ENCODE measurements around the gene CSNK1D. TPM values are rescaled to one million over a fixed set of nuclear protein-coding genes. Genes with fewer than 3 reads are reported as not detected.

Gene CSNK1D
- polyA plus RNA-seq, 1 donor from 2014 or later: 29.9 TPM

DNA sequence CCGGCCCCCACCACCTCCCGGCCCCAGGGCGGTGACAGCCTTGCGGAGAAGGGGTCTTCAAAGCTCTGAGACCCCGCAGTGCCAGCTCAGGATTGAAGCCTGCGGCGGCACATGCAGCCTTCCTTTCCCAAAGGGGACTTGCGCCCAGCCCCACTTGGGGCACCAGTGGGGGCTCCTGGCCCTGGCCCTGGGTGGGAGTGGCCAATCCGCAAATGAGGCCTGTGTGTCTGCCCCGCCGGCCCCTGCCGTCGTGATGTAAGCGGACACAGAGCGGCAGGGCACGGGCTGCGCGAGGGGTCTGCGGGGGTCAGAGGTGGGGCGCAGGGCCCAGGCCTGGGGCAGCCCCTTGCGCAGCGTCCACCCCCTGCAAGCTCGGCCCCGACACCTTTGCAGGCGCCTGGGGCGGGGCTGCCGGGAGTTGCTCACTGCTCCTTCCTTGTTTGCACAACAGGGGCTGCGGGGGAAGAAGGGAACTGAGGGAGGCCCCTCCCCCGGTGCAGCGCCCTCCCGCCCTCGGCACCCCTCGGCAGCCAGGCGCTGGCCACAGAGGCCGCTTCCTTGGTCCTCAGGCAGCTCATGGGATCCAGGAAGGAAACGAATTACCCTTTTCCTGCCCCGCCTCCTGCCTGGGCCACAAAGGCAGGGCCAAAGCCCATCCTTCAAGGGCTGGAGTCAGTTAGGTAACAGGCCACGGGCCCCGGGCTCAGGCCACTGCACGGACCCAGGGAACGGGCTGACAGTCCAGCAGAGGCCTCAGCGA lies 41.8 kb downstream of the CSNK1D start:
- Histone ChIP-seq H3K4me3 (ENCODE audit: low read length) (no peak overlapping the region), H3K27me3 (ENCODE audit: insufficient read depth, low read depth, low read length) (peaks cover 45% of the 10 kb centered on the region), H3K4me2 (ENCODE audit: low read length) (no peak overlapping the region), H3K27ac (ENCODE audit: low read length) (no peak overlapping the region), H3K9me2 (ENCODE audit: insufficient read depth, low read length) (no peaks in the 10 kb centered on the region), H3K36me3 (ENCODE audit: insufficient read depth, low read length) (no peaks in the 10 kb centered on the region), H3F3A (ENCODE audit: insufficient read depth, low read length, poor library complexity, severe bottlenecking) (no peaks in the 10 kb centered on the region), H2AFZ (ENCODE audit: low read depth, low read length) (no peak overlapping the region), H3K79me2 (replicated peaks; ENCODE audit: insufficient read depth, low read length) (no peaks in the 10 kb centered on the region), H3K9ac (ENCODE audit: low read length) (no peak overlapping the region), H4K20me1 (ENCODE audit: insufficient read depth) (no peaks in the 10 kb centered on the region), H3K9me3 (ENCODE audit: low read length) (no peaks in the 10 kb centered on the region)
- TF ChIP-seq POLR2AphosphoS5 (IDR thresholded peaks at IDR 0.05) (no peak), MXI1 (conservative IDR thresholded peaks at IDR 0.05; ENCODE audit: poor library complexity, severe bottlenecking) (no peak), SMC3 (conservative IDR thresholded peaks at IDR 0.05; ENCODE audit: poor library complexity) (no peak), EP300 (conservative IDR thresholded peaks at IDR 0.05; ENCODE audit: poor library complexity, severe bottlenecking) (no peak), EZH2 (IDR thresholded peaks at IDR 0.05; ENCODE audit: borderline replicate concordance, insufficient read depth, low read length, poor library complexity, severe bottlenecking) (no peak), TAF1 (IDR thresholded peaks at IDR 0.05; ENCODE audit: low read depth) (no peak), RAD21 (conservative IDR thresholded peaks at IDR 0.05) (no peak)
- TF ChIP-seq, protein P1, sequence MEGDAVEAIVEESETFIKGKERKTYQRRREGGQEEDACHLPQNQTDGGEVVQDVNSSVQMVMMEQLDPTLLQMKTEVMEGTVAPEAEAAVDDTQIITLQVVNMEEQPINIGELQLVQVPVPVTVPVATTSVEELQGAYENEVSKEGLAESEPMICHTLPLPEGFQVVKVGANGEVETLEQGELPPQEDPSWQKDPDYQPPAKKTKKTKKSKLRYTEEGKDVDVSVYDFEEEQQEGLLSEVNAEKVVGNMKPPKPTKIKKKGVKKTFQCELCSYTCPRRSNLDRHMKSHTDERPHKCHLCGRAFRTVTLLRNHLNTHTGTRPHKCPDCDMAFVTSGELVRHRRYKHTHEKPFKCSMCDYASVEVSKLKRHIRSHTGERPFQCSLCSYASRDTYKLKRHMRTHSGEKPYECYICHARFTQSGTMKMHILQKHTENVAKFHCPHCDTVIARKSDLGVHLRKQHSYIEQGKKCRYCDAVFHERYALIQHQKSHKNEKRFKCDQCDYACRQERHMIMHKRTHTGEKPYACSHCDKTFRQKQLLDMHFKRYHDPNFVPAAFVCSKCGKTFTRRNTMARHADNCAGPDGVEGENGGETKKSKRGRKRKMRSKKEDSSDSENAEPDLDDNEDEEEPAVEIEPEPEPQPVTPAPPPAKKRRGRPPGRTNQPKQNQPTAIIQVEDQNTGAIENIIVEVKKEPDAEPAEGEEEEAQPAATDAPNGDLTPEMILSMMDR (IDR thresholded peaks at IDR 0.05; ENCODE audit: poor library complexity, severe bottlenecking): no peak
- TF ChIP-seq, protein P2, sequence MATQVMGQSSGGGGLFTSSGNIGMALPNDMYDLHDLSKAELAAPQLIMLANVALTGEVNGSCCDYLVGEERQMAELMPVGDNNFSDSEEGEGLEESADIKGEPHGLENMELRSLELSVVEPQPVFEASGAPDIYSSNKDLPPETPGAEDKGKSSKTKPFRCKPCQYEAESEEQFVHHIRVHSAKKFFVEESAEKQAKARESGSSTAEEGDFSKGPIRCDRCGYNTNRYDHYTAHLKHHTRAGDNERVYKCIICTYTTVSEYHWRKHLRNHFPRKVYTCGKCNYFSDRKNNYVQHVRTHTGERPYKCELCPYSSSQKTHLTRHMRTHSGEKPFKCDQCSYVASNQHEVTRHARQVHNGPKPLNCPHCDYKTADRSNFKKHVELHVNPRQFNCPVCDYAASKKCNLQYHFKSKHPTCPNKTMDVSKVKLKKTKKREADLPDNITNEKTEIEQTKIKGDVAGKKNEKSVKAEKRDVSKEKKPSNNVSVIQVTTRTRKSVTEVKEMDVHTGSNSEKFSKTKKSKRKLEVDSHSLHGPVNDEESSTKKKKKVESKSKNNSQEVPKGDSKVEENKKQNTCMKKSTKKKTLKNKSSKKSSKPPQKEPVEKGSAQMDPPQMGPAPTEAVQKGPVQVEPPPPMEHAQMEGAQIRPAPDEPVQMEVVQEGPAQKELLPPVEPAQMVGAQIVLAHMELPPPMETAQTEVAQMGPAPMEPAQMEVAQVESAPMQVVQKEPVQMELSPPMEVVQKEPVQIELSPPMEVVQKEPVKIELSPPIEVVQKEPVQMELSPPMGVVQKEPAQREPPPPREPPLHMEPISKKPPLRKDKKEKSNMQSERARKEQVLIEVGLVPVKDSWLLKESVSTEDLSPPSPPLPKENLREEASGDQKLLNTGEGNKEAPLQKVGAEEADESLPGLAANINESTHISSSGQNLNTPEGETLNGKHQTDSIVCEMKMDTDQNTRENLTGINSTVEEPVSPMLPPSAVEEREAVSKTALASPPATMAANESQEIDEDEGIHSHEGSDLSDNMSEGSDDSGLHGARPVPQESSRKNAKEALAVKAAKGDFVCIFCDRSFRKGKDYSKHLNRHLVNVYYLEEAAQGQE (IDR thresholded peaks at IDR 0.05; ENCODE audit: borderline replicate concordance): no peak

DNA sequence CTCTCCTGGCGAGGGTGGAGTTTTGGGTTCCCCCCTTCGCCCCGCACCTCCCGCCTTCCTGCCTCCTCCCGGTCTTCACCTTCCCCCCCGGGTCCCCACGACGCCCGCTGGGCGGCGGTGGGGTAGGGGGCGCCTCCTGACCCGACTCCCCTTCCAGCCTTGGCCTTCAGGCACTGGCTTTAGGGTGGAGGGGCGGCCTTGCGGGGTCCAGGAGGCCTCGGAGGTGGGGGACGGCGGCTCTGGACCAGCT lies 42.3 kb downstream of the CSNK1D start:
- TF ChIP-seq TAF1 (IDR thresholded peaks at IDR 0.05; ENCODE audit: low read depth) (no peak), RAD21 (conservative IDR thresholded peaks at IDR 0.05) (no peak)
- Histone ChIP-seq H3K79me2 (replicated peaks; ENCODE audit: insufficient read depth, low read length) (no peaks in the 10 kb centered on the region), H4K20me1 (ENCODE audit: insufficient read depth) (no peaks in the 10 kb centered on the region), H3K27ac (ENCODE audit: low read length) (no peak overlapping the region), H2AFZ (ENCODE audit: low read depth, low read length) (no peak overlapping the region), H3F3A (ENCODE audit: insufficient read depth, low read length, poor library complexity, severe bottlenecking) (no peaks in the 10 kb centered on the region), H3K36me3 (ENCODE audit: insufficient read depth, low read length) (no peaks in the 10 kb centered on the region), H3K9me3 (ENCODE audit: low read length) (no peaks in the 10 kb centered on the region), H3K9me2 (ENCODE audit: insufficient read depth, low read length) (no peaks in the 10 kb centered on the region), H3K4me3 (ENCODE audit: low read length) (no peak overlapping the region), H3K9ac (ENCODE audit: low read length) (no peak overlapping the region), H3K4me2 (ENCODE audit: low read length) (no peak overlapping the region), H3K27me3 (ENCODE audit: insufficient read depth, low read depth, low read length) (peaks cover 45% of the 10 kb centered on the region)

Measured in neural cell (in vitro differentiated cells).